HG03469 (cell line): ENCODE measurements around the gene FSTL3.

ENCODE experiments used
- ATAC-seq: cut with Tn5 transposase; IDR thresholded peaks from one replicate; pipeline ENCODE4 v1.9.1; 2021; ENCODE audit warnings: mild to moderate bottlenecking, moderate library complexity, moderate number of reproducible peaks; ENCODE audit not compliant: unreplicated experiment

Gene FSTL3

DNA sequence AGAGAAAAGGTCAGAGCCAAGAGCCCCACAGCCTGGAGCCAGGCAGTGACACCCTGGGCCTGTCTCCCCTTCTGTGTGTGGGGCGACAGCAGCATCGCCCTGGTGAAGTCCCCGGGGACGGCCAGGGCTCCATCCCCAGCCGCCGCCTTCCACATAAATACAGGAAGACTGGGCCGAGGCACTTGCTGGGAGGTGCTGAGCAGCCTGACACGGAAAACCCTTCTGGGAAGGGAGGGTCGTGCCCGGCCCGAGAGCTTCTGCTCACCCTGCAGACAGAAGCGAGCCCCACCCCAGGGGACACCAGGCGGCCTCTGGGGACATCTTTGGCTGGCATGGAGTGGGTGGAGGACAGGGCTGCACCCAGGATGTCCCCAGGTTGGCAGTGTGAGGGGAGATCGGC, 31.4 kb upstream of the FSTL3 start:
- no peak for ATAC-seq

DNA sequence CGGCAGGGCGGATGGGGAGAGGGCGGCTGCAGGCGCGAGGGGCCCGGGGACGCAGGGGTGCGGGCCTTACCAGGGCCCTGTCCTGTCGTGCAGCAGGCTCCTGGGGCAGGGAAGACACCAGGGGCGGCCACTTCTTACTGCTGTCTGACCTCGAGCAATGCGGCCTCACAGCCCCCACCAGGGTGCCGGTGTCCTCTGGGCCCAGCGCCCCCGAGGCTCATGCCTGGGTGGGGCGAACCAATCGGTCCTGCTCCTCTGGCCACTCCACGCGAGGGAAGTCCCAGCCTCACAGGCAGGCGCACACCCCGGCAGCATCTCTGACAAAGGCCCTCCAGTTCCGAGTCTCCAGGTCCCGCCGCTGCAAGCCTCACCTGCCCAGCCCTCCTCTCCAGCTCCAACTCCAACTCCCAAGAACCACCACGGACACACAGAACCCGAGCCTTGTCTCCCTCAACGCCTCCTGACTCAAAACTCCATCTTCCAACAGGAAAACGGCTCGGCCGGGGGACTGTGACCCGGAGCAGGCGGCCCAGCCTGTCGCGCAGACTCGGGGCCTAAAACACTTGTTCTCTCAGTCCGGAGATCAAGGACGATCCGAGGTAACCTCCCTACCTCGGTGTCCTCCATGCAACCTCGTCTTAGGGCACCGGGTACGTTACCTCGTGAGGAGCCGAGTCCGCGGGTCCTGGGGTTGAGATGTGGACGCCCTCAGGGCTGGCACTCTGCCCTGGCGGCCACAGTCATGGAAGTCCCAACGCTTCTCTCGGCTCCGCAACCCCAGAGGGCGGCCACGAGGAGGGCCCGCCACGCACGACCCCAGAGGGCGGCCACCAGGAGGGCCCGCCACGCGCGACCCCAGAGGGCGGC, 30.0 kb upstream of the FSTL3 start:
- no peak for ATAC-seq

- ATAC-seq: no peak
These were observed 29.2 kb upstream of the FSTL3 start for GRCh38 chr19:646779-647565.

DNA sequence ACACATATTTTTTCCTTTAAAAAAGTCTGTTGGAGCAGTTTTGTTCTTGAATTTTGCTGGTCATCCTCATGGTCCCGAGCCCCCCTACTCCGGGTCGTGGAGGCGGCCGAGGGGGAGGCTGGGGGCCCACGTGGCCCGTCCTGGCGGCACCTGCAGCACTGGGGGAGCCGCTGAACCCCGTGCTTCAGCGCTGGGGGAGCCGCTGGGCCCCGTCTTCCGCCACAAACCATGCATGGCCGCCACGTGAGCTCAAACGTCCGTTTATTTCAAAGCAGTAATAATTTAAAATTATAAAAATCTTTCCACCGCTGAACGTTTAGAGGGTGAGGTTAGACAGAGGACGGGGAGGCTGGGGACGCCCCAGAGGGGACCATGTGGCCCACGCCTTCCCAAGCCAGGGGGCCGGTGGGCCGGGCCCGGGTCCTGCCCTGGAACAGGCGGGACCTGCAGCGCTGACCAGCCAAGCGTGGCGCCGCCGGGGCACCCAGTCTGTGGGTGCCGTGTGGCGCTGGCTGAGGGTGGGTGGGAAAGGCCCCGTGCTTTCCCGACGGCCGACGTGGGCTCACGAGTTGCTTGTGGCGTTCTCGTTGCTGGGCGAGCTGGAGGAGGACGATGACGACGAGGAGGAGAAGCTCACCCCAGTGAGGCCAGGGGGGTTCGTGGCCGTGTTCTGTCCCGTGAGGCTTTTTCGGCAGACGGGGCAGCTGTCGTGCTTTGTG, 28.5 kb upstream of the FSTL3 start:
- no peak for ATAC-seq

- ATAC-seq: no peak
These were observed 27.9 kb upstream of the FSTL3 start for GRCh38 chr19:648305-648704.

DNA sequence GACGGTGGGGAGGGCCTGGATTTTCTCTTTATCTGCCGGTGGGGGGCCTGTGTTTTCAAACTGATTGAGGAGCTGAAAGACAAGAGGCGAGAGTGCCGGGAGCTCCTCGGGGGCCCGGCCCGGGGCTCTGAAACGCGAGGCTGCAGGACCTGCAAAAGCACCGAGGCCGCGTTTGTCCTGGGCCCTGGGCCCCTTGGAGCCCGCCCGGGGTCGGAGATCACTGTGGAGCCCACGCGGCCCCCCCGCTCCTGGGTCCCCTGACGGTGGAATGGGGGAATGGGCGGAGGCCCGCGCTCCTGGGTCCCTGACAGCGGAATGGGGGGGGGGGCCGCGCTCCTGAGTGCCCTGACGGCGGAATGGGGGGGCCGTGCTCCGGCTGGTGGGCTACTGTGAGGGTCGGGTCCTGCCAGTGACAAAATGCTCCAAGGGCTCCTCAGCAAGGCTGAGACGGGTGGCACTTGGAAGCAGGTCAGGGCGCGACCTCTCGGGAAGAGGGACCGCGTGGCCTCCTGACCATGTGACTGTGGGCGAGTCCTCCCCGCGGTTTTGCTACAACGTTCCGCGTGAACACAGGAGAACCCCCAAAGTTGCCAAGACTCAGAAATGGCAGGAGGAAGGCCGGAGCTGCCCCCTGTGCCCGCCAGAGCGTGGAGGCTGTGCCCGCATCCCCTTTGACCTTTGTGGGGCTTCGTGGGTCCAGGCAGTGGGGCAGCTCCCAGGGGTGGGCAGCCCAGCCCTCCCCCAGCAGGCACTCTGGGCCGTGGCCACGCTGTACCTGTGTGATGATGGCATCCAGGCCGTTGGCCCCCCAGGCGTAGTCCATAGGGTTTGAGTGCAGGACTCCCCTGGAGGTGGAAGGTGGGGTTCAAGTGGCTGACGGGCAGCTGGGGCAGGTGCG, 27.0 kb upstream of the FSTL3 start:
- no peak for ATAC-seq

GRCh38 chr19:650121-650520, 26.1 kb upstream of the FSTL3 start:
- no peak for ATAC-seq

- ATAC-seq: no peak
These were observed 24.9 kb upstream of the FSTL3 start for GRCh38 chr19:651114-651818.

DNA sequence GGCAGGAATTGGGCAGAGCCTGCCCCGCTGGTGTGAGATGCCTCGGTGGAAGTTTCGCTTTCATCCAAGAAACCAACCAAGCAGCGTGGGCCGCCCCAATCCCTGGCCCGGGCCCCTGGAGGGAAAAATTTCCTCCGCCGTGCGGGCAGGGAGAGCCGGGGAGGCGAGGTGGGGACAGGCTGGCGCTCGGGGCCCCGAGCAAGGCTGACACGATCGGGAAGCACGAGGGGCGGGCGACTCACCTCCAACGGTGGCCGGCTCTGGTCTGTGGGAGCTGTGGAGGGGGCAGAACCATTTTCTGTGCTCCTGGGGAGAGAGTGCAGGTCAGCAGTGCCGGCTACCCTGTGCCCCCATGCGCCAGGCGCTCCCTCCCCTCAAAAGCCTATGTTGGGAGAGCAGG, 24.2 kb upstream of the FSTL3 start:
- ATAC-seq: no peak

- ATAC-seq: no peak
These were observed 23.5 kb upstream of the FSTL3 start for GRCh38 chr19:652467-653389.

DNA sequence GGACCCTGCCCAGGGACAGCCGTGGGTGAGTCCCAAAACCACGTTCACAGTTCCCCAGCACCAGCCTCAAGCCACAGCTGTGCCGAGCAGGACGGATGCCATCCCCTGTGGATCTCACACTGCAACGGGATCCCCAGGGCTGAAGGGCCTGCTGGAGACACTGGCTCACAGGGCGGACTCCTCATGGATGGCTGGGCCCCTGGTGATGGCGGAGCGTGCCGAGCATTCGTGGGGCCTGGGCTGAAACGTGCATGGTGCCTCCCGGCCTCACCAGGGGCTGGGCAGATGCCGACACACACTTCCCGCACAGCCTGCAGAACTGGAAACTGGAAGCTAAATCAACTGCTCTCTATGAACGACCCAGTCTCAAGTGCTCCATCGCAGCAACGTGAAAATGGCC, 22.8 kb upstream of the FSTL3 start:
- no peak for ATAC-seq

GRCh38 chr19:655691-656090, 20.5 kb upstream of the FSTL3 start:
- ATAC-seq: no peak

DNA sequence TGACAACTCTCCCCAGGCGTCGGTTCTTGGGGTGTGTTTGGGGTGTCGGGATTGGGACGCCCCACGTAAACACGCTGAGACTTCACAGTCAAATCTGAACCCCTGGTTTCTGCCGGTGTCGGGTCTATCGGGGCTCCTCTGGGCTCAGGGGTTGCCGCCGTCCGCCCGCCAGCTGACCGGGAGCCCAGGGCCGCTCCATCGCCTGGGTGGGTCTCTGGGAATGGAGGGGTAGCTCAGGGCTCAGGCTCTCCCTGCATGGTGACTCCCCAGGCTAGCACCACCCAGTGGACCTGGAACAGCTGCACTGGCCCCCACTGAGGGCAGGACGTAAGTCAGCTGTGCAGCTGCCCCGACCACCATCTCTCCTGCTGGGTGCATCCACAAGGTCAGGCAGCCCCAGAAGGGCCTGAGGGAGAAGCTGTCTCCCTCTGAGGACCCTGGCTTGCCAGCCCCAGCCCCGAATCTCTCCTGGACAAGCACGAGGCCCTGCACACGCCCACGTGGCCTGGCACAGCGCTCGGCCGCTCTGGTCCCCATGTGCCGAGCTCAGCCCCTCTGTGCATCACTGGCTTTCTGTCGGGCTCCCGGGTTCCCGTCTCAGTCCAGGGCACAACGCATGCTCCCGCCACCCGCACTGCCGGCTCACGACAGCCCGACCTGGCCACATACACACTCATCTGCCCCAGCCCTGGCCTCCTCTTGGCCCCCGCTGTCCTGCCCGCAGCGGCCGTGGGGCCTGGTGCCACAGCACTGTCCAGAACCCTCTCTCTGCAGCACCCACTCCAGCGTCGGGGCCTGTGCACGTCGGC, 19.2 kb upstream of the FSTL3 start:
- no peak for ATAC-seq

GRCh38 chr19:657611-658010, 18.6 kb upstream of the FSTL3 start:
- no peak for ATAC-seq

- ATAC-seq: no peak
These were observed 17.9 kb upstream of the FSTL3 start for GRCh38 chr19:658059-658839.

DNA sequence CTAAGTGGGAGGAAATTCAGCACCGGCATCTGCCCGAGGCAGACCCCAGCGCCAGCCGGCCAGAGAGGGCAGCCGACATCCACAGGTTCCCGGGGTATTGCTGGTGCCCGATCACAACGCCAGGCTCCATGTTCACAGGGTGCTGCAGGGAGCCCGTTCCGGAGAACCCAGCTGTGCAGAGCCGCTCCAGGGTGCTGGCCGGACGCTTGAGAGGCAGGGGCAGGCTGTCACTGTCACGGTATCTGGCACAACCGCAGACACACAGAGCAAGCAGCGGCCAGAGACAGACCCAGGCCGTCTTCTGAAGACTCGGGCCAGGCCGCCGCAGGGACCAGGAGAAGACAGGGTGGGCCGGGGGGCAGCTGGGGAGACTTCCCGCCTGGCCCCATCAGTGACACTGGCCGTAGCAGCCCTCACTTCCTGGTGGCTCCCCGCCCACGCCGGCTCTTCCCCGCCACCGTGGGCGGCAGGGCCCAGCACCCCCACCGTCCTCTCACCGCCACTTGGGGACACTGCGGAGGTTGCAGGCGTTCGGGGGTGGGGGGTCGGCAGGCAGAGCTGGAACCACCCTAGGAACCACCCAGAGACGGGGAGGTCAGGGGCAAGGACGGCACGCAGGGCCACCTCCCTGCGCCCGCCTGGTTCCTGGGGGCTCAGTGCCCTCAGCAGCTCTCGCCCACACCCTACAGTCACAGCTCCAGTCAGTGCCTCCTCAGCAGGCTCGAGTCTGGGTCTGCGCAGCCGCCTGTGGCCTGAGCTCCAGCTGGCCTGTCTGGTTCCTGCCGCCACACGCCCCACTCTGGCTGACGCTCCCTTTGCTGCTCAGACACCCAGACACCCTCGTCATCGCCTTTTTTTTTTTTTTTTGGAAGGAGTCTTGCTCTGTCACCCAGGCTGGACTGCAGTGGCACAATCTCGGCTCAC, 17.0 kb upstream of the FSTL3 start:
- no peak for ATAC-seq
